ENCODE data around the gene MED31.

The MED31 gene

DNA sequence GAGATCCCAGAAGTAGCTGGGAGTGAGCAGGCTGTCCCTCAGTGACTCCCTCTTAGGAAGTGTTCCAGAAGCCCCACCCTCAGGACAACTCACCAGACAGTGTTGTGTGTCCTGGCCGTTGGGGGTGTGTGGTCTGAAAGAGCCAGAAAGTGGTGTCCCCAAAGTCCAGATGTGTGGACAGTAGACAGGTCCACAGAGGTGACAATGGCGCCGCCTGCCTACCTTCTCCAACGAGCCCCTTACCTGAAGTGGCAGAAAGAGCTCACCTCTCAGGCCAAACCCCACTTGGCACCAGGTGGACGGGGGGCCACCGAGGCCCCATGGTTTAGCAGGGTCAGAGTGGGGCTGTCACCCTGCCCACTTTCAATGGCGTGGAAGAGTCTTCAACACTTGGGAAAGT is 20.0 kb upstream of the MED31 start:
- Histone ChIP-seq H3K36me3 (ENCODE audit: control insufficient read depth in 2 of 2, insufficient read depth in 1 of 2, low read length in 2 of 2) (peaks cover 0 to 7% of the 10 kb centered on the region in 2 experiments; a peak in 2 of 3 replicates), H3K27ac (ENCODE audit: extremely low read depth, low read depth, low read length) (no peak overlapping the region), H3K4me3 (ENCODE audit: low read depth, low read length) (no peak overlapping the region), H3K4me1 (ENCODE audit: control insufficient read depth, insufficient read depth, low read length) (no peaks in the 10 kb centered on the region), H3K9me3 (ENCODE audit: control insufficient read depth, insufficient read depth, low read depth, low read length) (no peaks in the 10 kb centered on the region)
- POLR2A ChIA-PET: no interaction called here
- CTCF ChIA-PET: interaction anchor here (0.7 to 1.8 kb wide), 6 partner anchors 10 to 350 kb away, joined by 3 to 5 read pairs (median 3); no protein-coding TSS in a partner anchor
- TF ChIP-seq, protein P1, sequence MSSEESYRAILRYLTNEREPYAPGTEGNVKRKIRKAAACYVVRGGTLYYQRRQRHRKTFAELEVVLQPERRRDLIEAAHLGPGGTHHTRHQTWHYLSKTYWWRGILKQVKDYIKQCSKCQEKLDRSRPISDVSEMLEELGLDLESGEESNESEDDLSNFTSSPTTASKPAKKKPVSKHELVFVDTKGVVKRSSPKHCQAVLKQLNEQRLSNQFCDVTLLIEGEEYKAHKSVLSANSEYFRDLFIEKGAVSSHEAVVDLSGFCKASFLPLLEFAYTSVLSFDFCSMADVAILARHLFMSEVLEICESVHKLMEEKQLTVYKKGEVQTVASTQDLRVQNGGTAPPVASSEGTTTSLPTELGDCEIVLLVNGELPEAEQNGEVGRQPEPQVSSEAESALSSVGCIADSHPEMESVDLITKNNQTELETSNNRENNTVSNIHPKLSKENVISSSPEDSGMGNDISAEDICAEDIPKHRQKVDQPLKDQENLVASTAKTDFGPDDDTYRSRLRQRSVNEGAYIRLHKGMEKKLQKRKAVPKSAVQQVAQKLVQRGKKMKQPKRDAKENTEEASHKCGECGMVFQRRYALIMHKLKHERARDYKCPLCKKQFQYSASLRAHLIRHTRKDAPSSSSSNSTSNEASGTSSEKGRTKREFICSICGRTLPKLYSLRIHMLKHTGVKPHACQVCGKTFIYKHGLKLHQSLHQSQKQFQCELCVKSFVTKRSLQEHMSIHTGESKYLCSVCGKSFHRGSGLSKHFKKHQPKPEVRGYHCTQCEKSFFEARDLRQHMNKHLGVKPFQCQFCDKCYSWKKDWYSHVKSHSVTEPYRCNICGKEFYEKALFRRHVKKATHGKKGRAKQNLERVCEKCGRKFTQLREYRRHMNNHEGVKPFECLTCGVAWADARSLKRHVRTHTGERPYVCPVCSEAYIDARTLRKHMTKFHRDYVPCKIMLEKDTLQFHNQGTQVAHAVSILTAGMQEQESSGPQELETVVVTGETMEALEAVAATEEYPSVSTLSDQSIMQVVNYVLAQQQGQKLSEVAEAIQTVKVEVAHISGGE (tag by site-specific recombination; conservative IDR thresholded peaks at IDR 0.05; ENCODE audit: low read depth): no peak
- TF ChIP-seq ZNF133 (tag by site-specific recombination; IDR thresholded peaks at IDR 0.05) (no peak), KLF10 (tag by site-specific recombination; IDR thresholded peaks at IDR 0.05) (no peak), ZNF221 (tag by site-specific recombination; IDR thresholded peaks at IDR 0.05; ENCODE audit: borderline replicate concordance) (no peak), ZFP37 (tag by site-specific recombination; IDR thresholded peaks at IDR 0.05) (no peak), ZNF596 (tag by site-specific recombination; IDR thresholded peaks at IDR 0.05) (no peak), ZNF391 (tag by site-specific recombination; IDR thresholded peaks at IDR 0.05; ENCODE audit: borderline replicate concordance, low read depth) (no peak)
- TF ChIP-seq, protein P2, sequence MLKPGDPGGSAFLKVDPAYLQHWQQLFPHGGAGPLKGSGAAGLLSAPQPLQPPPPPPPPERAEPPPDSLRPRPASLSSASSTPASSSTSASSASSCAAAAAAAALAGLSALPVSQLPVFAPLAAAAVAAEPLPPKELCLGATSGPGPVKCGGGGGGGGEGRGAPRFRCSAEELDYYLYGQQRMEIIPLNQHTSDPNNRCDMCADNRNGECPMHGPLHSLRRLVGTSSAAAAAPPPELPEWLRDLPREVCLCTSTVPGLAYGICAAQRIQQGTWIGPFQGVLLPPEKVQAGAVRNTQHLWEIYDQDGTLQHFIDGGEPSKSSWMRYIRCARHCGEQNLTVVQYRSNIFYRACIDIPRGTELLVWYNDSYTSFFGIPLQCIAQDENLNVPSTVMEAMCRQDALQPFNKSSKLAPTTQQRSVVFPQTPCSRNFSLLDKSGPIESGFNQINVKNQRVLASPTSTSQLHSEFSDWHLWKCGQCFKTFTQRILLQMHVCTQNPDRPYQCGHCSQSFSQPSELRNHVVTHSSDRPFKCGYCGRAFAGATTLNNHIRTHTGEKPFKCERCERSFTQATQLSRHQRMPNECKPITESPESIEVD (tag by site-specific recombination; IDR thresholded peaks at IDR 0.05): no peak
- TF ChIP-seq, protein P3, sequence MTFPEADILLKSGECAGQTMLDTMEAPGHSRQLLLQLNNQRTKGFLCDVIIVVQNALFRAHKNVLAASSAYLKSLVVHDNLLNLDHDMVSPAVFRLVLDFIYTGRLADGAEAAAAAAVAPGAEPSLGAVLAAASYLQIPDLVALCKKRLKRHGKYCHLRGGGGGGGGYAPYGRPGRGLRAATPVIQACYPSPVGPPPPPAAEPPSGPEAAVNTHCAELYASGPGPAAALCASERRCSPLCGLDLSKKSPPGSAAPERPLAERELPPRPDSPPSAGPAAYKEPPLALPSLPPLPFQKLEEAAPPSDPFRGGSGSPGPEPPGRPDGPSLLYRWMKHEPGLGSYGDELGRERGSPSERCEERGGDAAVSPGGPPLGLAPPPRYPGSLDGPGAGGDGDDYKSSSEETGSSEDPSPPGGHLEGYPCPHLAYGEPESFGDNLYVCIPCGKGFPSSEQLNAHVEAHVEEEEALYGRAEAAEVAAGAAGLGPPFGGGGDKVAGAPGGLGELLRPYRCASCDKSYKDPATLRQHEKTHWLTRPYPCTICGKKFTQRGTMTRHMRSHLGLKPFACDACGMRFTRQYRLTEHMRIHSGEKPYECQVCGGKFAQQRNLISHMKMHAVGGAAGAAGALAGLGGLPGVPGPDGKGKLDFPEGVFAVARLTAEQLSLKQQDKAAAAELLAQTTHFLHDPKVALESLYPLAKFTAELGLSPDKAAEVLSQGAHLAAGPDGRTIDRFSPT (tag by site-specific recombination; IDR thresholded peaks at IDR 0.05): no peak

DNA sequence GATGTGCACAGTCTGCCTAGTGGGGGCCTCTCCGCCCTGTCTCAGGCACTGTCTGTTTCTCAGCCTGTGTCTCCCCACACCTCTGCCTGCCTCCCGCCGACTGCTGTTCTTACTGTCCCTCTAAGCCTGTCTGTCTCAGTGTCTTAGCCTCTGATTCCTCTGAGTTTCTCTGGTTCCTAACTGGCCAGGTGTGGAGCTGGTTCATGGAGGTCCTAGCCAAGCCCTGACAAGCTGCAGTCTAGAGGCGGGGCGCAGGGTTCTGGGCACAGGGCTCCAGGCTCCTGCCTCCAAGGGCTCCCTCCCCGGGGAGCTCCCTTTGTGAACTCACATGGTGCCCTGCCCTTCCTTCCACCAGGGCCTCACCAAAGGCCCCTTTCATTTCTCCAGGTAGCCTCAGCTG is 19.6 kb upstream of the MED31 start:
- Histone ChIP-seq H3K4me1 (ENCODE audit: control insufficient read depth, insufficient read depth, low read length) (no peaks in the 10 kb centered on the region), H3K9me3 (ENCODE audit: control insufficient read depth, insufficient read depth, low read depth, low read length) (no peaks in the 10 kb centered on the region), H3K27ac (ENCODE audit: extremely low read depth, low read depth, low read length) (no peak overlapping the region), H3K36me3 (ENCODE audit: control insufficient read depth in 2 of 2, insufficient read depth in 1 of 2, low read length in 2 of 2) (peaks cover 0 to 7% of the 10 kb centered on the region in 2 experiments; a peak in 2 of 3 replicates), H3K4me3 (ENCODE audit: low read depth, low read length) (no peak overlapping the region)
- TF ChIP-seq MEIS1 (CRISPR knock-in tag; IDR thresholded peaks at IDR 0.05; ENCODE audit: borderline replicate concordance): no peak
- no peak for TF ChIP-seq ZNF768 (tag by site-specific recombination; IDR thresholded peaks at IDR 0.05)
- no peak for TF ChIP-seq ZNF624 (tag by site-specific recombination; IDR thresholded peaks at IDR 0.05)
- no peak for TF ChIP-seq ZNF776 (tag by site-specific recombination; IDR thresholded peaks at IDR 0.05; ENCODE audit: borderline replicate concordance)
- no peak for TF ChIP-seq GFI1B (tag by site-specific recombination; IDR thresholded peaks at IDR 0.05)
- POLR2A ChIA-PET: no interaction called here
- CTCF ChIA-PET: interaction anchor here (0.7 to 1.8 kb wide), 6 partner anchors 9 to 351 kb away, joined by 3 to 5 read pairs (median 3); no protein-coding TSS in a partner anchor

DNA sequence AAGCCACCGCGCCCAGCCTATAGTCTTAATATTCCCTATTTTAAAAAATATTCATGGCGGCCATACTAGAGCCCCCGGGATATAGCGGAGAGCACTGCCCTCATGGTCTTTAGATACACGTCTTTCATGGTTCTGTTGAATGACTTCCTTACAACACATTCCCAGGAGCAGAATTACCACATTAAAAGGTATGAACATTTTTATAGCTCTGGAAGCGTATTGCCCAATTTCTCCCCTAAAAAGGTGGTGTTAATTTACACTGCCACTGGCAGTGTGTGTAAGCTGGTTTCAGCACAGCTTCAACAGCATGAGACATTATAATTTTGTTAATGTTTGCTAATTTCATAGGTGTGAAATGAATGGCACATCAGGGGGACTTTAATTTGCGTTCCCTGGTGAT is 19.2 kb upstream of the MED31 start:
- Histone ChIP-seq H3K27ac (ENCODE audit: extremely low read depth, low read depth, low read length) (no peak overlapping the region), H3K4me3 (ENCODE audit: low read depth, low read length) (no peak overlapping the region), H3K36me3 (ENCODE audit: control insufficient read depth in 2 of 2, insufficient read depth in 1 of 2, low read length in 2 of 2) (peaks cover 0 to 7% of the 10 kb centered on the region in 2 experiments; a peak in 2 of 3 replicates), H3K4me1 (ENCODE audit: control insufficient read depth, insufficient read depth, low read length) (no peaks in the 10 kb centered on the region), H3K9me3 (ENCODE audit: control insufficient read depth, insufficient read depth, low read depth, low read length) (no peaks in the 10 kb centered on the region)
- TF ChIP-seq SP3 (tag by site-specific recombination; IDR thresholded peaks at IDR 0.05) (no peak), IKZF3 (tag by site-specific recombination; IDR thresholded peaks at IDR 0.05) (no peak), ZBTB1 (tag by site-specific recombination; IDR thresholded peaks at IDR 0.05) (no peak), KLF16 (tag by site-specific recombination; IDR thresholded peaks at IDR 0.05) (no peak), ZNF157 (tag by site-specific recombination; IDR thresholded peaks at IDR 0.05) (no peak)
- TF ChIP-seq, protein P4, sequence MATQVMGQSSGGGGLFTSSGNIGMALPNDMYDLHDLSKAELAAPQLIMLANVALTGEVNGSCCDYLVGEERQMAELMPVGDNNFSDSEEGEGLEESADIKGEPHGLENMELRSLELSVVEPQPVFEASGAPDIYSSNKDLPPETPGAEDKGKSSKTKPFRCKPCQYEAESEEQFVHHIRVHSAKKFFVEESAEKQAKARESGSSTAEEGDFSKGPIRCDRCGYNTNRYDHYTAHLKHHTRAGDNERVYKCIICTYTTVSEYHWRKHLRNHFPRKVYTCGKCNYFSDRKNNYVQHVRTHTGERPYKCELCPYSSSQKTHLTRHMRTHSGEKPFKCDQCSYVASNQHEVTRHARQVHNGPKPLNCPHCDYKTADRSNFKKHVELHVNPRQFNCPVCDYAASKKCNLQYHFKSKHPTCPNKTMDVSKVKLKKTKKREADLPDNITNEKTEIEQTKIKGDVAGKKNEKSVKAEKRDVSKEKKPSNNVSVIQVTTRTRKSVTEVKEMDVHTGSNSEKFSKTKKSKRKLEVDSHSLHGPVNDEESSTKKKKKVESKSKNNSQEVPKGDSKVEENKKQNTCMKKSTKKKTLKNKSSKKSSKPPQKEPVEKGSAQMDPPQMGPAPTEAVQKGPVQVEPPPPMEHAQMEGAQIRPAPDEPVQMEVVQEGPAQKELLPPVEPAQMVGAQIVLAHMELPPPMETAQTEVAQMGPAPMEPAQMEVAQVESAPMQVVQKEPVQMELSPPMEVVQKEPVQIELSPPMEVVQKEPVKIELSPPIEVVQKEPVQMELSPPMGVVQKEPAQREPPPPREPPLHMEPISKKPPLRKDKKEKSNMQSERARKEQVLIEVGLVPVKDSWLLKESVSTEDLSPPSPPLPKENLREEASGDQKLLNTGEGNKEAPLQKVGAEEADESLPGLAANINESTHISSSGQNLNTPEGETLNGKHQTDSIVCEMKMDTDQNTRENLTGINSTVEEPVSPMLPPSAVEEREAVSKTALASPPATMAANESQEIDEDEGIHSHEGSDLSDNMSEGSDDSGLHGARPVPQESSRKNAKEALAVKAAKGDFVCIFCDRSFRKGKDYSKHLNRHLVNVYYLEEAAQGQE (tag by site-specific recombination; IDR thresholded peaks at IDR 0.05): no peak
- POLR2A ChIA-PET: no interaction called here
- CTCF ChIA-PET: interaction anchor here (0.7 to 1.8 kb wide), 6 partner anchors 9 to 351 kb away, joined by 3 to 7 read pairs (median 4); no protein-coding TSS in a partner anchor

All from HEK293 (cell line).